ENCODE measurements around the gene PALM.

- TF ChIP-seq, protein P1, sequence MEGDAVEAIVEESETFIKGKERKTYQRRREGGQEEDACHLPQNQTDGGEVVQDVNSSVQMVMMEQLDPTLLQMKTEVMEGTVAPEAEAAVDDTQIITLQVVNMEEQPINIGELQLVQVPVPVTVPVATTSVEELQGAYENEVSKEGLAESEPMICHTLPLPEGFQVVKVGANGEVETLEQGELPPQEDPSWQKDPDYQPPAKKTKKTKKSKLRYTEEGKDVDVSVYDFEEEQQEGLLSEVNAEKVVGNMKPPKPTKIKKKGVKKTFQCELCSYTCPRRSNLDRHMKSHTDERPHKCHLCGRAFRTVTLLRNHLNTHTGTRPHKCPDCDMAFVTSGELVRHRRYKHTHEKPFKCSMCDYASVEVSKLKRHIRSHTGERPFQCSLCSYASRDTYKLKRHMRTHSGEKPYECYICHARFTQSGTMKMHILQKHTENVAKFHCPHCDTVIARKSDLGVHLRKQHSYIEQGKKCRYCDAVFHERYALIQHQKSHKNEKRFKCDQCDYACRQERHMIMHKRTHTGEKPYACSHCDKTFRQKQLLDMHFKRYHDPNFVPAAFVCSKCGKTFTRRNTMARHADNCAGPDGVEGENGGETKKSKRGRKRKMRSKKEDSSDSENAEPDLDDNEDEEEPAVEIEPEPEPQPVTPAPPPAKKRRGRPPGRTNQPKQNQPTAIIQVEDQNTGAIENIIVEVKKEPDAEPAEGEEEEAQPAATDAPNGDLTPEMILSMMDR (conservative IDR thresholded peaks at IDR 0.05; ENCODE audit: low read length): no peak
- no peak for TF ChIP-seq EZH2phosphoT487 (IDR thresholded peaks at IDR 0.05; ENCODE audit: borderline replicate concordance, low read depth, low read length)
Measured at GRCh38 chr19:782878-783668, 74.3 kb downstream of the PALM start.
